HCT116 (cell line): ENCODE measurements around the gene MMP15. TPM values are rescaled to one million over a fixed set of nuclear protein-coding genes. Genes with fewer than 3 reads are reported as not detected.
A peak's percentile ranks its signal among the peaks of the same experiment; 100 is the strongest.

Experiments
- ATAC-seq: fragments of 200-7000 bp; cut with Tn5 transposase; 2 replicates; pipeline ENCODE4 v1.9.1; 2020; ENCODE audit warnings: mild to moderate bottlenecking, moderate library complexity
- BruUV-seq: library from RNA; stranded (reverse); fragments of 400-500 nt; replicated peaks from 2 replicates; lab custom pipeline; 2021; lab: Mats Ljungman, UMichigan
- CTCF ChIA-PET: fragments of 300-600 bp; sonication (Branson Sonifier 250); formaldehyde crosslinking; loops from one replicate; lab custom pipeline; 2021; ENCODE audit warnings: antibody characterized with exemption; lab: Charles Lee
- POLR2A ChIA-PET: fragments of 300-600, 350-600 bp; sonication (Branson Sonifier 250); formaldehyde crosslinking; loops from one replicate; lab custom pipeline; 2021; ENCODE audit warnings: antibody characterized with exemption; lab: Charles Lee
- RAD21 ChIA-PET, 2 experiments: fragments of 300-600 bp; sonication (Branson Sonifier 250); formaldehyde crosslinking; loops; one replicate each; lab custom pipeline; 2023; ENCODE audit warnings: low total read pairs in 2 of 2; ENCODE audit not compliant: uncharacterized antibody in 2 of 2, unreplicated experiment in 2 of 2, low non-redundant PET in 1 of 2; lab: Charles Lee
- DNase-seq: peaks from one replicate; pipeline ENCODE4 v3.0.0-alpha.2; 2010; ENCODE audit warnings: low read depth, low spot score
- H2AFZ ChIP-seq: fragments of 200-600 bp; shearing (Covaris generic), sonication (generic); 2 replicates; pipeline ENCODE4 v1.6.1; 2017; ENCODE audit warnings: low read depth, mixed run types, mixed read lengths, antibody characterized with exemption, low read length; ENCODE audit not compliant: poor library complexity, severe bottlenecking
- H3K27ac ChIP-seq: 2 replicates; pipeline ENCODE4 v1.5.1; 2012; ENCODE audit warnings: low read depth, low read length
- H3K27me3 ChIP-seq: fragments of 200-600 bp; sonication (generic); 2 replicates; pipeline ENCODE4 v1.6.1; 2016; ENCODE audit warnings: mixed run types, low read length, mixed read lengths; ENCODE audit not compliant: insufficient read depth
- H3K36me3 ChIP-seq, 2 experiments: fragments of 200-500 bp in 1 of 2; fragments of 200-600 bp in 1 of 2; sonication (Bioruptor generic) in 1 of 2; sonication (generic) in 1 of 2; 2 replicates each; pipeline versions ENCODE4 v1.5.1 to v1.6.1; 2014 to 2016; ENCODE audit warnings: low read length in 2 of 2, inconsistent platforms in 1 of 2, mixed read lengths in 1 of 2, mixed run types in 1 of 2; ENCODE audit not compliant: insufficient read depth in 2 of 2, control insufficient read depth in 1 of 2
- H3K4me1 ChIP-seq, 2 experiments: fragments of 200-600 bp in 1 of 2; sonication (generic) in 1 of 2; 2 replicates each; pipeline versions ENCODE4 v1.5.1 to v1.6.1; 2012 to 2017; ENCODE audit warnings: low read length in 2 of 2, inconsistent platforms in 1 of 2, mild to moderate bottlenecking in 1 of 2, mixed read lengths in 1 of 2, mixed run types in 1 of 2, moderate library complexity in 1 of 2; ENCODE audit not compliant: insufficient read depth in 2 of 2, control insufficient read depth in 1 of 2
- H3K4me2 ChIP-seq: fragments of 200-600 bp; sonication (generic); 2 replicates; pipeline ENCODE4 v1.6.1; 2017; ENCODE audit warnings: mixed run types, low read length, mixed read lengths
- H3K4me3 ChIP-seq, 2 experiments: fragments of 200-600 bp in 1 of 2; sonication (generic) in 1 of 2; replicated peaks in 1 of 2; 2 replicates each; pipeline ENCODE4 v1.5.1; 2011 to 2016; ENCODE audit warnings: low read length in 2 of 2, control low read depth in 1 of 2, low read depth in 1 of 2, mild to moderate bottlenecking in 1 of 2, mixed read lengths in 1 of 2, mixed run types in 1 of 2
- H3K79me2 ChIP-seq: fragments of 200-600 bp; sonication (generic); 2 replicates; pipeline ENCODE4 v1.6.1; 2017; ENCODE audit warnings: mild to moderate bottlenecking, mixed run types, low read length, moderate library complexity, mixed read lengths; ENCODE audit not compliant: insufficient read depth
- H3K9ac ChIP-seq: fragments of 200-600 bp; sonication (generic); 2 replicates; pipeline ENCODE4 v1.6.1; 2016; ENCODE audit warnings: low read length, mixed read lengths
- H3K9me2 ChIP-seq: fragments of 200-600 bp; sonication (generic), shearing (Covaris generic); 2 replicates; pipeline ENCODE4 v1.6.1; 2017; ENCODE audit warnings: mixed run types, mild to moderate bottlenecking, moderate library complexity; ENCODE audit not compliant: insufficient read depth
- H3K9me3 ChIP-seq, 2 experiments: fragments of 200-500 bp in 1 of 2; fragments of 200-600 bp in 1 of 2; sonication (Bioruptor generic) in 1 of 2; sonication (generic) in 1 of 2; 2 replicates each; pipeline ENCODE4 v1.6.1; 2014 to 2017; ENCODE audit warnings: low read length in 2 of 2, mixed read lengths in 2 of 2, inconsistent platforms in 1 of 2, low read depth in 1 of 2, mild to moderate bottlenecking in 1 of 2, mixed run types in 1 of 2, moderate library complexity in 1 of 2; ENCODE audit not compliant: control insufficient read depth in 1 of 2, insufficient read depth in 1 of 2
- H4K20me1 ChIP-seq: fragments of 200-600 bp; sonication (generic), shearing (Covaris generic); 2 replicates; pipeline ENCODE4 v1.6.1; 2017; ENCODE audit warnings: mixed run types, mild to moderate bottlenecking, moderate library complexity; ENCODE audit not compliant: insufficient read depth
- ELF1 ChIP-seq: IDR thresholded peaks from 2 replicates; pipeline ENCODE4 v1.6.1; 2012; ENCODE audit warnings: low read depth, borderline replicate concordance
- JUND ChIP-seq: IDR thresholded peaks from 2 replicates; pipeline ENCODE4 v1.6.1; 2012
- POLR2A ChIP-seq: IDR thresholded peaks from 2 replicates; pipeline ENCODE4 v1.7.0; 2011; ENCODE audit warnings: borderline replicate concordance; ENCODE audit not compliant: insufficient read depth, insufficient read length; ENCODE audit errors: extremely low read depth
- TCF7L2 ChIP-seq: IDR thresholded peaks from 2 replicates; pipeline ENCODE4 v1.7.0; 2011; ENCODE audit warnings: borderline replicate concordance, inconsistent platforms; ENCODE audit not compliant: insufficient read depth, insufficient read length; ENCODE audit errors: extremely low read depth
- ZFX ChIP-seq: fragments of 450-650 bp; IDR thresholded peaks from 2 replicates; pipeline ENCODE4 v1.6.1; 2017
- ZNF274 ChIP-seq: fragments of 200-500 bp; sonication (Bioruptor generic); IDR thresholded peaks from 2 replicates; pipeline ENCODE4 v1.6.1; 2014; ENCODE audit warnings: mild to moderate bottlenecking, low read depth, low read length, inconsistent platforms
- intact Hi-C: fragments of 100-400 bp; cut with micrococcal nuclease; formaldehyde crosslinking; loops from 2 replicates; pipeline ENCODE4 v1.10.0; 2022
- total RNA-seq: library from RNA; stranded (reverse); gene quantifications from one replicate; pipeline ENCODE4 v1.2.1, GENCODE V29; 2021; ENCODE audit not compliant: unreplicated experiment

MMP15 gene
- total RNA-seq, 1 experiment from 2014 or later = 38.5 TPM

GRCh38 chr16:58024486-58025350 lies 836 bp upstream of the MMP15 start (continued):
- TF ChIP-seq ELF1 (no peak; the same call in 1 of the 2 replicates), POLR2A (no peak), ZNF274 (no peak), JUND (no peak)
- TF ChIP-seq, all 23 proteins: peak for 4

- peak overlapping the region; percentile 73 for H3K9ac ChIP-seq
- H3K79me2 ChIP-seq = peaks cover 37% of the 10 kb centered on the region; the same call in 1 of the 2 replicates
- POLR2A ChIA-PET = no interaction called here
- H3K4me3 ChIP-seq = peak overlapping the region; percentile 78 to 94
- intact Hi-C loops = loop anchor here (10.0 kb wide), 2 partner anchors 279 to 309 kb away; no protein-coding TSS in a partner anchor
- peaks cover 29 to 52% of the 10 kb centered on the region in 2 experiments for H3K4me1 ChIP-seq
- no peaks in the 10 kb centered on the region for H3K9me3 ChIP-seq
- TF ChIP-seq ZFX (peak; percentile 47), TCF7L2 (no peak)
- no peaks in the 10 kb centered on the region for H3K27me3 ChIP-seq
- no peaks in the 10 kb centered on the region for H3K9me2 ChIP-seq
- CTCF ChIA-PET = interaction anchor here (1.0 kb wide), 1 partner anchor 95 kb away, joined by 3 read pairs; no protein-coding TSS in a partner anchor
- BruUV-seq = no TSS peak
- H2AFZ ChIP-seq = no peak overlapping the region
- DNase-seq (no peak), ATAC-seq (peak; percentile 6; the same call in 1 of the 2 replicates)
- no peaks in the 10 kb centered on the region for H4K20me1 ChIP-seq
- RAD21 ChIA-PET = no interaction called here
- peak overlapping the region; percentile 93 for H3K27ac ChIP-seq
- peak overlapping the region; percentile 95 for H3K4me2 ChIP-seq
- H3K36me3 ChIP-seq = no peaks in the 10 kb centered on the region
Observed at GRCh38 chr16:58026139-58026704, 668 bp downstream of the MMP15 start.
